Gastrocnemius medialis (tissue), 4 donors: ENCODE data around the gene MIF4GD.

ENCODE experiments used
- POLR2A ChIP-seq, 2 donors: fragments of 450-650 bp; IDR thresholded peaks; one replicate each; pipeline ENCODE4 v1.6.1; 2017; ENCODE audit warnings: antibody characterized with exemption in 2 of 2, mild to moderate bottlenecking in 2 of 2, moderate library complexity in 2 of 2
- TF ChIP-seq, protein P1 (sequence below), 5 experiments: fragments of 450-650 bp in 3 of 5; fragments of 200-600 bp in 2 of 5; sonication (generic) in 2 of 5; IDR thresholded peaks in 4 of 5; conservative IDR thresholded peaks in 1 of 5; 1 replicate in 4 of 5; 2 replicates in 1 of 5; pipeline ENCODE4 v1.5.1; 2016 to 2019; ENCODE audit warnings: antibody characterized with exemption in 5 of 5, mild to moderate bottlenecking in 3 of 5, moderate library complexity in 3 of 5

GRCh38 chr17:75231741-75232464 is 39.1 kb downstream of the MIF4GD start:
- no peak for TF ChIP-seq POLR2A (IDR thresholded peaks at IDR 0.05)
- TF ChIP-seq, protein P1, sequence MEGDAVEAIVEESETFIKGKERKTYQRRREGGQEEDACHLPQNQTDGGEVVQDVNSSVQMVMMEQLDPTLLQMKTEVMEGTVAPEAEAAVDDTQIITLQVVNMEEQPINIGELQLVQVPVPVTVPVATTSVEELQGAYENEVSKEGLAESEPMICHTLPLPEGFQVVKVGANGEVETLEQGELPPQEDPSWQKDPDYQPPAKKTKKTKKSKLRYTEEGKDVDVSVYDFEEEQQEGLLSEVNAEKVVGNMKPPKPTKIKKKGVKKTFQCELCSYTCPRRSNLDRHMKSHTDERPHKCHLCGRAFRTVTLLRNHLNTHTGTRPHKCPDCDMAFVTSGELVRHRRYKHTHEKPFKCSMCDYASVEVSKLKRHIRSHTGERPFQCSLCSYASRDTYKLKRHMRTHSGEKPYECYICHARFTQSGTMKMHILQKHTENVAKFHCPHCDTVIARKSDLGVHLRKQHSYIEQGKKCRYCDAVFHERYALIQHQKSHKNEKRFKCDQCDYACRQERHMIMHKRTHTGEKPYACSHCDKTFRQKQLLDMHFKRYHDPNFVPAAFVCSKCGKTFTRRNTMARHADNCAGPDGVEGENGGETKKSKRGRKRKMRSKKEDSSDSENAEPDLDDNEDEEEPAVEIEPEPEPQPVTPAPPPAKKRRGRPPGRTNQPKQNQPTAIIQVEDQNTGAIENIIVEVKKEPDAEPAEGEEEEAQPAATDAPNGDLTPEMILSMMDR (IDR thresholded peaks at IDR 0.05 in 4 of 5, conservative IDR thresholded peaks at IDR 0.05 in 1 of 5): no peak
